DND-41 (cell line): ENCODE measurements around the gene SMPD3.

ENCODE experiments used
- ATAC-seq: fragments of 200-7000 bp; cut with Tn5 transposase; 3 replicates; pipeline ENCODE4 v1.9.1; 2021; ENCODE audit warnings: low read depth; ENCODE audit not compliant: insufficient read depth
- DNase-seq: peaks from one replicate; pipeline ENCODE4 v3.0.0-alpha.2; 2020
- H2AFZ ChIP-seq: 2 replicates; pipeline ENCODE4 v1.6.0; 2012; ENCODE audit warnings: low read depth, low read length
- H3K27ac ChIP-seq: 2 replicates; pipeline ENCODE4 v1.5.1; 2012; ENCODE audit warnings: low read length, inconsistent platforms
- H3K27me3 ChIP-seq: fragments of 200-600 bp; sonication (generic); 2 replicates; pipeline ENCODE4 v1.6.0; 2012; ENCODE audit warnings: low read length, mild to moderate bottlenecking, inconsistent platforms; ENCODE audit not compliant: insufficient read depth, poor library complexity
- H3K36me3 ChIP-seq: 2 replicates; pipeline ENCODE4 v1.5.1; 2012; ENCODE audit warnings: low read length, inconsistent platforms; ENCODE audit not compliant: insufficient read depth
- H3K4me1 ChIP-seq: 2 replicates; pipeline ENCODE4 v1.5.1; 2012; ENCODE audit warnings: mild to moderate bottlenecking, low read length; ENCODE audit not compliant: insufficient read depth
- H3K4me2 ChIP-seq: 2 replicates; pipeline ENCODE4 v1.6.0; 2012; ENCODE audit warnings: mild to moderate bottlenecking, moderate library complexity, low read length, inconsistent platforms; ENCODE audit not compliant: insufficient read depth
- H3K4me3 ChIP-seq, 2 experiments: fragments of 200-600 bp in 1 of 2; shearing (Covaris generic) in 1 of 2; 2 replicates each; pipeline ENCODE4 v1.5.1; 2012 to 2016; ENCODE audit warnings: inconsistent platforms in 2 of 2, low read length in 2 of 2, mild to moderate bottlenecking in 2 of 2, low read depth in 1 of 2, moderate library complexity in 1 of 2
- H3K79me2 ChIP-seq: 2 replicates; pipeline ENCODE4 v1.6.0; 2012; ENCODE audit warnings: low read length, inconsistent platforms; ENCODE audit not compliant: insufficient read depth
- H3K9ac ChIP-seq: 2 replicates; pipeline ENCODE4 v1.6.0; 2012; ENCODE audit warnings: low read depth, mild to moderate bottlenecking, inconsistent platforms, low read length, moderate library complexity
- H3K9me3 ChIP-seq: 2 replicates; pipeline ENCODE4 v1.5.1; 2012; ENCODE audit warnings: low read length, moderate library complexity, mild to moderate bottlenecking, inconsistent platforms; ENCODE audit not compliant: insufficient read depth, severe bottlenecking
- H4K20me1 ChIP-seq: 2 replicates; pipeline ENCODE4 v1.6.0; 2012; ENCODE audit warnings: low read length; ENCODE audit not compliant: insufficient read depth
- EZH2 ChIP-seq: IDR thresholded peaks from 3 replicates; pipeline ENCODE4 v1.6.1; 2012; ENCODE audit warnings: borderline replicate concordance, low read depth, mild to moderate bottlenecking, moderate library complexity, low read length, inconsistent platforms; ENCODE audit not compliant: severe bottlenecking
- TF ChIP-seq, protein P1 (sequence below): IDR thresholded peaks from 2 replicates; pipeline ENCODE4 v1.5.1; 2012; ENCODE audit warnings: borderline replicate concordance, low read length, moderate library complexity, mild to moderate bottlenecking; ENCODE audit not compliant: poor library complexity, severe bottlenecking; ENCODE audit errors: extremely low read depth

The SMPD3 gene

DNA sequence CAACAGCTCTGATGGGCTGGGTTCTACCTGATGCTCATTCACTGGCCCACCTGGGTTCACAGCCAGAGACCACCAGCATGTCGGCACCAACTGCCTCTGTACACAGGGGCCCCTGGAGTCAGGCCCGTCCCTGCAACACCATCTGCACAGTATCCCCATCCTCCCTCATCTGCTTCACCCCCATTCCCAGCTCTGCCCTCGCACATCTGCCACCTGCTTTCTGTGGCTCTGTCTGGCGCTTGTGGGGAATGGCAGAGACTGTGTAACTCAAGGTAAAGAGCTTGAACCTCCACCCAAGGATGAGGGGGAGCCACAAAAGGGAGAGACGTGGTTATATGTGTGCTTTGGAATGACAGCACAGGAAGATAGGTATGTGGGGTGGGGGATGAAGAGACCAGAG lies 27.2 kb downstream of the SMPD3 start:
- H3K4me1 ChIP-seq, result peaks cover 68% of the 10 kb centered on the region
- 0 out of 2 replicates have a peak, but pooled peaks cover 3% of the 10 kb centered on the region for H3K79me2 ChIP-seq
- H3K9ac ChIP-seq, result no peak overlapping the region
- no peak overlapping the region for H3K4me3 ChIP-seq
- no peaks in the 10 kb centered on the region for H3K9me3 ChIP-seq
- ATAC-seq (no peak), DNase-seq (no peak)
- H3K27ac ChIP-seq, result peak overlapping the region; percentile 98
- TF ChIP-seq, protein P1, sequence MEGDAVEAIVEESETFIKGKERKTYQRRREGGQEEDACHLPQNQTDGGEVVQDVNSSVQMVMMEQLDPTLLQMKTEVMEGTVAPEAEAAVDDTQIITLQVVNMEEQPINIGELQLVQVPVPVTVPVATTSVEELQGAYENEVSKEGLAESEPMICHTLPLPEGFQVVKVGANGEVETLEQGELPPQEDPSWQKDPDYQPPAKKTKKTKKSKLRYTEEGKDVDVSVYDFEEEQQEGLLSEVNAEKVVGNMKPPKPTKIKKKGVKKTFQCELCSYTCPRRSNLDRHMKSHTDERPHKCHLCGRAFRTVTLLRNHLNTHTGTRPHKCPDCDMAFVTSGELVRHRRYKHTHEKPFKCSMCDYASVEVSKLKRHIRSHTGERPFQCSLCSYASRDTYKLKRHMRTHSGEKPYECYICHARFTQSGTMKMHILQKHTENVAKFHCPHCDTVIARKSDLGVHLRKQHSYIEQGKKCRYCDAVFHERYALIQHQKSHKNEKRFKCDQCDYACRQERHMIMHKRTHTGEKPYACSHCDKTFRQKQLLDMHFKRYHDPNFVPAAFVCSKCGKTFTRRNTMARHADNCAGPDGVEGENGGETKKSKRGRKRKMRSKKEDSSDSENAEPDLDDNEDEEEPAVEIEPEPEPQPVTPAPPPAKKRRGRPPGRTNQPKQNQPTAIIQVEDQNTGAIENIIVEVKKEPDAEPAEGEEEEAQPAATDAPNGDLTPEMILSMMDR, result no peak
- TF ChIP-seq EZH2, result no peak
- no peak overlapping the region for H3K4me2 ChIP-seq
- no peaks in the 10 kb centered on the region for H3K27me3 ChIP-seq
- H3K36me3 ChIP-seq, result no peaks in the 10 kb centered on the region
- no peaks in the 10 kb centered on the region for H4K20me1 ChIP-seq
- no peak overlapping the region for H2AFZ ChIP-seq

DNA sequence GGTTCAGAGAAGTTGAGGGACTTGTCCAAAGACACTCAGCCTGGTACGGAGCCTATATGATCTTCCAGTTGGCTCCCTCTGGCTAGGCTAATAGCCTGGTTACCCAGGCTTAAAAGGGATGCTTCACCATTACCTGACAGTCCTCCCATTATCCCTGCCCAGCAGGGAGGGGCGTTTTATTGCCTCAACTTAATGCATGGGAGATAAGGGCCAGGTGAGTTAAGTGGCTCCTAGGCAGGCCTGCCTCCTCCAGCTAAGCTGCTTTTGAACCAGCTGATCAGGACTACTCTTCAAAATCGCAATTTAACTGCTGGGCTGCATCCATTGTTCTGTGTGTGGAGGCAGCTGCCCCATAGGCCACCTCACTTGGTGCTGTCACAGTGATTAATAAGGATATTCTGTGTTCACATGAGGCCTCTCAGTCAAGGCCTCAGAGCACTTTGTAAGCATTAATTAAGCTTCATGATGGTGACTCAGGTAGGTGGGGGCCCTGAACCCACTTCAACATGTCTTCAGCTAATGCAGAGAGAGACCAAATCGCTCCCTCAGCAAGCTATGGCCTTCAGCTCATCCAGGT lies 27.9 kb downstream of the SMPD3 start:
- H4K20me1 ChIP-seq, result no peaks in the 10 kb centered on the region
- no peak for TF ChIP-seq EZH2
- TF ChIP-seq, protein P1, result no peak
- peaks cover 72% of the 10 kb centered on the region for H3K4me1 ChIP-seq
- H3K36me3 ChIP-seq, result no peaks in the 10 kb centered on the region
- no peaks in the 10 kb centered on the region for H3K9me3 ChIP-seq
- H3K27ac ChIP-seq, result peak overlapping the region; percentile 98
- H3K27me3 ChIP-seq, result no peaks in the 10 kb centered on the region
- no peak overlapping the region for H3K4me2 ChIP-seq
- no peak for ATAC-seq
- DNase-seq, result no peak
- H3K4me3 ChIP-seq, result no peak overlapping the region
- 0 out of 2 replicates have a peak, but pooled peaks cover 3% of the 10 kb centered on the region for H3K79me2 ChIP-seq
- H2AFZ ChIP-seq, result no peak overlapping the region
- no peak overlapping the region for H3K9ac ChIP-seq

DNA sequence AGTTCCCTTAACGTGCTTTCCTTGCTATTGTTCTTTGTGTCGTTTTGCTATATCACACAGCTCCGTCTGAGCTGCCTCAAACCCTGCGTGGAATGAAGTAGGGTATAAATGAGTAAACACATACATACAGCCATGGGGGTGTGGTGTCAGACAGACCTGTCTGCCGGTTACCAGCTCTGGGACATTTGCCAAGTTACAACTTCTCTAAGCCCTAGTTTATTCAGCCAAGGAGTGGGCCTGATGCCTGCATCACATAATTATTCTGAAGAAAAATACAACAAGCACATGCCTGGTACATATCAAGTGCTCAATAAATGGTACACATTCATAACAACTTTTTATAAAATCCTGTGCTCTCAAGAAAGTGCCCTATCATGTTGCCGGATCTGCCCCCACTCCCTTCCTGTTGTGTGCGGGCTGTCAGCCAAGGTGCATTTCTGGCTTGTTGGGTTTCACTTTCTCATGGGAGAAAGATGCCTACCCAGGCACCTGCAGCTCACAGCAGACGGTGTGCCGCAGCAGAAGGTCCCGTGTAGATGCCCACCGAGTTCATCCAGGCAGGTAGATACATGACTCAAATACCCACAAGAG lies 30.5 kb downstream of the SMPD3 start:
- Histone ChIP-seq H4K20me1 (no peaks in the 10 kb centered on the region), H3K9me3 (no peaks in the 10 kb centered on the region), H3K4me1 (peaks cover 78% of the 10 kb centered on the region), H3K36me3 (no peaks in the 10 kb centered on the region), H3K79me2 (0 out of 2 replicates have a peak, but pooled peaks cover 3% of the 10 kb centered on the region), H3K4me2 (peak overlapping the region; percentile 60), H3K27ac (peak overlapping the region; percentile 98), H3K9ac (peak overlapping the region; percentile 54), H3K27me3 (no peaks in the 10 kb centered on the region), H3K4me3 (peak overlapping the region in 1 of 2 experiments; percentile 40; a peak in 2 of 4 replicates), H2AFZ (peak overlapping the region; percentile 21; the same call in 1 of the 2 replicates)
- TF ChIP-seq, protein P1, result no peak
- no peak for TF ChIP-seq EZH2
- DNase-seq (peak; percentile 91), ATAC-seq (peak; percentile 85)
